HG03342 (cell line): ENCODE measurements around the gene PLA2R1.

ENCODE experiments used
- ATAC-seq: cut with Tn5 transposase; IDR thresholded peaks from one replicate; pipeline ENCODE4 v1.9.1; 2021; ENCODE audit warnings: mild to moderate bottlenecking, moderate library complexity; ENCODE audit not compliant: unreplicated experiment

PLA2R1 gene

DNA sequence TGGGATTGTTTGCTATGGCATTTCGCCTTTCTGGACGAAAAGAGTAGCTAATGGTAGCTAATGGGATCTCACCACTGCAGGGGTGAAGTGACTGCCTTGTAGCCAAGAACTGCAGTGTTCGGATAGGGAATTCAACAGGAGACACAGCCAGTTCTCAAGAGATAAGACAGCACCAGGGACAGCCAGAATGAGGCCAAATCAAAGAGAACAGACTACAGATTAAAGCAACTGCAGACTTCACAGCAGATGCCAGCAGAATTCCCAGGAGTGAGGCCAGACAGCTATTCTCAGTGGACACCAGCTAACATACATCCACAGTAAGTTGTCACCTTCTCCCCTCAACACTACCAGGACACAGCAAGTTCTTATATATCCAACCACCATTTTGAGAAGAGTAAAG, 124.0 kb downstream of the PLA2R1 start:
- no peak for ATAC-seq

DNA sequence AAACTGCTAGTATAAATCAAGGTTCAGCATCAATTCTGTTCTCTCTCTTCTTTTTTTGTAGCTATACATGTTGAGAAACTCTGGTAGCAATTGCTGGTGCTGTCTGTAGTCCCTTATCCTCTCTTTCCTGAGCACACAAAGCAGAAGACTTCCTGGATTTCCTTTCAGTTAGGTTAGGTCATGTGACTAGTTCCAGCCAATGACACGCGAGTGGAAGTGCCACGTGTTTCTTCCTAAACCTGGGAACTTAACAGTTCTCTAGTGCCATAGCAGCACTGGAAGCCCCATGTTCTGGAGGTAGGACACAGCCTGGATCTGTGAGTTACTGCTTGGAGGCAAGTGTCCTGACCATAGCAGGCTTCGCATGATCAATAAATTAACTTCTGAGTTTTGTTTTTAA, 125.9 kb downstream of the PLA2R1 start:
- no peak for ATAC-seq

DNA sequence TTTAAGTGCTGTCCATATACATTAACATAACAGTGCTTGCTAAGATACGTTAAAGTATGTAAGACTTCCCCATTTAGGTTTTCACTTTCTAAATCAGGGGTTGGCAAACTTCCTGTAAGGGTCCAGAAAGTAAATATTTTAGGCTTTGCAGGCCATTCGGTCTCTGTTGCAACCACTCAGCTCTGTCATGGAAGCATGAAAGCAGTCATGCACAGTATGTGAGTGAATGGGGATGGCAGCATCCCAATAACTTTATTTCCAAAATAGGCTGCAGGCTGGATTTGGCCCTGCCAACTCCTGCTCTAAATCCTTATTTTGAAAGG, 128.7 kb downstream of the PLA2R1 start:
- peak; percentile 87 for ATAC-seq

DNA sequence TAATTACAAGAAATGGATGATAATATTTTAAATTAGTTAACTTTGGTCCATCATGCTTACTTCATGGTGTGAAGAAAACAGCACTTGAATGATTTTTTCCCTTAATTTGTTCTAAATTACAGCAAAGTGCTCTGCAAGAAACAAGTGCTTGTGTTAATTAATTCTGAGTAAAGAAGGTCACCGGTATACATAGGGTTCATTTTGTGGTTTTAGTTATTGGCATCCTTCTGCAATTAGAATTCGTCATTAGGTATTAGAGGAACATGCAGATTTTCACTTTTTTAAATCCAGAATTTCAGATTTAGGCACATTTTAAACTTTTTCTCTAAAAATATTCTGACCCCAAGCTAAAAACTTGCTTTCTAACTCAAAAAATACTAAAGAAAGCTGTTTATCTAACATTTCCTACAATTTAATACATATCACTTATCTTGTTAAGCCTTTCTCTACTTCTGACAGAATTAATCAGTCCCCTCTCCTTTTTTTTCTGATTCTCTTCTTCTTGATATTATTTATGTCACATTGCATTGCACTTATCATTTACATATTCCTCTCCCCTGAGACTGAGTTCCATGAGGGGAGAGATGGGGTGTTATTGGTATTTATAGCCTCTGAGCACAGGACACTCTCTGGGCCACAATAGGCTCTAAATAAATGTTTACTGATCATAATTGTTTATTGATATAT, 129.2 kb downstream of the PLA2R1 start:
- no peak for ATAC-seq

DNA sequence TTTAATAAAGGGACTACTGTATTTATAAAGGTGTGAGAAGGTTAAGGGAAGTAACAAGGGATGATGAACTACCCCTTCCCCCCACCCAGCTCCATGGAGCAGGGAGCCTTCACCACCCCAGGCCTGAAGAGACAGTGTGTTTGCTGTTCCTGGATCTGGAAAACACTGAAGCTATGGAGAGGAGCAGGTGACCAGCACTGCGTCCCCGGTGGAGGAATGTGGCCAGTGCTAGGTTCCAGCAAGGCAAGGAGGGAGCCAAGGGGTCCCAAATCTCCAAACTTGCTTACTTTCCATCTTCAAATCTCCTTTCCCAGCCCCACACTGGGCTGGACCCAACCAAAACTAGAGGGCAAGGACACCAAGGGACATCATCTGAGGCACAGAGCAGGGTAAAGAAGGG, 135.7 kb downstream of the PLA2R1 start:
- no peak for ATAC-seq

DNA sequence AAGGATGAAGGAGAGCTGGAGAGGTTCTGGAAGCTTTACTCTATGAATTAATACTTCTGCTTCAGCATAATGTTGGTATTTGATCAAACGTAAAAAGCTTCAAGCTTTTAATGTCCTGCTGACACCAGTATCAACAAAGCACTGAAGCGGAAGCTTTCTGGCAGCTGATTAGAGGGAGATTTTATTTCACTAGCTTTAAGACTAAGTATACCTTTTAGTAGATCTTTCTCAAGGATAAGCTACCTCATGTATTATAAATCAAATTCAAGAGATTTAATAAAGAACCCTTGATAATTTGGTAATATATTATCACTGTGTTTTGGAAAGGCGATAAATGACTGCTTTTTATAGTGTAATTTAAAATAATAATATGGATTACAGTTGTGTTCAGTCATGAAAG, 136.4 kb downstream of the PLA2R1 start:
- no peak for ATAC-seq

DNA sequence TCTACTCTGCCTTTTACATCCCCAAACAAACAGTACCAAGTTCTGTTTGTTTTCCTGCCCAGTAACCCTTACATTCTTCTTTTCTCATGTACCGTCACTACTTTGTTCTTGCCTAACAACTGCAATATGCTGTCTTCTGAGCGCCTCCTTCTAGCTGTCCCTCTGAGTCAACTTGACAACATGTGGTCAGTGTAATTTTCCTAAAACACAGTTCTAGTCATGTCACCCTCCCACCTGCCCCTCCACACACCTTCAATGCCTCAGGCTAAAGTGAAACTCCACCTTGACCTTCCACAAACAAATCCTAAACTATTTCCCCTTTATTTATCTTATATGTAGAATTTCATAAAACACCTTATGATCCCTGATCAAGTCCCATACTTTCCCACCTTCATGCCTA, 139.9 kb downstream of the PLA2R1 start:
- ATAC-seq, result peak; percentile 70

DNA sequence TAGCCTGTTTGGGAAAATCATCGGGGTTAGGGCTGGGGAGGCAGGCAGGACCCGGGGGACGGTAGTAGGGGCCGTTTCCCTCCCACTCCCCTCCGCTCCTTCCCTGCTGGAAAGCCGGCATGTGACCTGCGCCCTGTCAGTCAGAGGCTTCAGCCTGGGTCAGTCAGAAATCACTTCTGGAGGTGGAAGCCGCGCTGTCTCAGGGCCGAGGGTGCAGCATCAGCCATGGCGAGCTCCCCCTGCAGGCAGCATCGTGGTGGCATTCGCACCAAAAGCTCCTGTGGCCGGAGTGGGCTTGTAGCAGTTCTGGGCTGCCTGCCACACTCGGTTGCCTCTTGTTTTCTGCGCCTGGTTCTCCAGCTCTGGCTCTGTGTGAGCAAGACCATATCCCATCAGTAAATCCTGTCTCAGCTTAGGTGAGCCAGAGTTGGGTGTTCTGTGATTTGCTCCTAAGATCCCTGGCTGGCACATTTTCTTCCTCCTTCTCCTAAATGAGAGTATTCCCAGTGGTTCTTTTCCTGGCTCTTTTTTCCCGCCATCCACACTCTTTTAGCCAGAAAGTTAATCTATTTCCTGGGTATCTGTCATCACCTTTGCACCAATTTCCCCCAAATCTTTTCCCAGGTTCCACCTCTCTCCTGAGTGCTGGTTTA, 140.5 kb downstream of the PLA2R1 start:
- peak; percentile 90 for ATAC-seq

DNA sequence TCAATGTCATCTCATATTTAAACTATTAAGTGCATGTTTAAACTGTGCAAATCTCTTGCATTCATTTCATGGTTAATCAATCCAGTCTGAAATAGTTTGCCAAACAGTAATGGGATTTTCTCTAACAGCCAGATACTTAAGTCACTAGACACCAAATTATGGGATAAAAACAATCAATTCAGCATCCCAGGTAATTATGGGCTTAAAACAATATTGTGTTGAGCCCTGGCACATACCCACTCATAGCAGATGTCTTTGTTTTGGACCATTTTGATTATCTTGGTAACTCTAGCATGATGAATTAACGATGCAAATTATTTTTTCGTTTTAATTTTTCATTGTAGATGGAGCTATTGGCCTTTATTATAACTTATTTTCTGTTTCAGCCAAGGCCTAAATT, 145.9 kb downstream of the PLA2R1 start:
- ATAC-seq, result no peak

DNA sequence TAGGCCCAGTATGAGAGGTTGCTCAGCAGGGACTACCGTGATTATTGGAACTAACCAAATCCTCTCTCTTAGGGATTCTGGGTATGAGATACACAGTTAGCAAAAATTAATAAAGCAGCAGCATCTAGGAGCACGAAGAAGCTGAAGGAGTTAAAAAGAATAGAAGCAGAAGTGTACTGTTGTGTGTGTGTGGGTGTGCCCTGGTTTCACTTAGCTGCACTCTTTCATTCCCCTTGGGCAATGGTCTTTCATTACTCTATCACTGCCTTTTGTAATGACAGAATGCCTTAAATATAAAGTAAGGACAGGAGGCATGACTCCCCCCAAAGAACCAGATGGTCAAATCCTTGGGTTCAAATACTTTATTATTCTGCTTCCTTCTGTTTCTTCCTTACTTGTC, 148.5 kb downstream of the PLA2R1 start:
- no peak for ATAC-seq

DNA sequence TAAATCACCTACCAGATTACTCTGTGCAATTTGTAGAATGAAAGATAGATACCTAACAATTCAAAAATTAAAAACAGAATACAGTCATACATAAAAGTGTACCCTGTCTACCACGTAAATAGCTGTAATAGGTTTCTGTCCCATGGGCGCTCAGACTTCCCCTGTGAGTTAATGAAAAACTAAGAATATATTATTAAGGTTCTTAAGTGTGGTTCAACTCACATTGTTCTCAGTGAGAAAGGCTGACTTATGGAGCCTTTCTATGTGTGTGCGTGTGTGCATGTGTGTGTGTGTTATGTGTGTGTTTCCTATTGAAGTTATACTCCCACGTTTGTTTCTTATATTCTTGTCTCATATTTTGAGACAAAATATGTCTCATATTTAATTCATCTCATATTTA, 149.8 kb downstream of the PLA2R1 start:
- no peak for ATAC-seq

DNA sequence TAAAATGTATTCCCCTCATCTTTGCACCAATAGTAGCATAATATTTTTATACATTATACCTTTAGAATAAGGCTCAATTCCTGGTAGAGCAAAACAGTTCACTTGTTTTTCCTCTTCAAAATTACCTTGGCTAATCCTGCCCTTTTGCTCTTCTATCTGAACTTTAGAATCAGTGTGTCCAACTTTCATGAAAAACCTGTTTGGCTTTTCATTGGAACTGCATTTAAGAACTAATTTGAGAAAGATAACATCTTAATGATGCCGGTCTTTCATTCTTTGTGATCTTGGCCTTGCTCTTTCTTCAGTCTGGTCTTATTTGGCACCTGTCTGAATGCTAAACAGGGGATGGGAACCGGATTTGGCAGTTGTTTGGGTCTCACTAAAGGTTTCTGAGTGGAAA, 151.5 kb downstream of the PLA2R1 start:
- ATAC-seq, result no peak

DNA sequence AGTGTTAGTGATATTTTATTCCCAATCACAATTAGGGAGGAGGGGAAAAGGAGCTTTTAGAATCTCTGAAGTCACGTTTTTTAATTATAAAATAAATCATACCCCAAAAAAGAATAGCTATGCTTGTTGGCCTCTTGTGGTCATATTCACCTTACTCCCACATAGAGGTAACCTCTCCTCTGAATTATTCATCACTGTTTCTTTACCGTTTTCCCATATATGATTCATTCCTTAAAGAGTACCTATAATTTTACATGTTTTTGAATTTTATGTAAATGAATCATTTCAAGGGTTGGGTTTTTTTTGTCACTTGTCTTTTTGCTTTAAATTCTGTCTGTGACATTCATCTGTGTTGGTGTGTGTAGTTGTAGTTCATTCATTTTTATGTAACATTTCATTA, 153.8 kb downstream of the PLA2R1 start:
- ATAC-seq, result no peak

DNA sequence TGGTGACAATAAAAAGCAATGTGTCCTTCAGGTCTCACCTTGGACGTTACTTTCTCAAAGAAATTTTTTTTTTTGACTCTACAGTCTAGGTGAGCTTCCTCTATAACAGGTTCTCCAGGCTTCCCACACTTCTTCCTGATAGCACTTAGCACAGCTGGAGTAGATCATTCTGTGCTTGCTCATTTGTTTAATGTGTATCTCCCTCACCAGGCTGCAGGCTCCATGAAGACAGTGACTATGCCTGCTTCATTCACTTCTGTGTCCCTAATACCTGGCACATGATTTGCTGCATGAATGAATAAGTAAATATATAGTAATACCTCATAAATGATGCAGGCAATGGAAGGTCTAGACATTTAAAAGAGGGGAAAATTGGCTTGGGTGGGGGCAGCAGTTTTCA, 154.5 kb downstream of the PLA2R1 start:
- ATAC-seq, result no peak

DNA sequence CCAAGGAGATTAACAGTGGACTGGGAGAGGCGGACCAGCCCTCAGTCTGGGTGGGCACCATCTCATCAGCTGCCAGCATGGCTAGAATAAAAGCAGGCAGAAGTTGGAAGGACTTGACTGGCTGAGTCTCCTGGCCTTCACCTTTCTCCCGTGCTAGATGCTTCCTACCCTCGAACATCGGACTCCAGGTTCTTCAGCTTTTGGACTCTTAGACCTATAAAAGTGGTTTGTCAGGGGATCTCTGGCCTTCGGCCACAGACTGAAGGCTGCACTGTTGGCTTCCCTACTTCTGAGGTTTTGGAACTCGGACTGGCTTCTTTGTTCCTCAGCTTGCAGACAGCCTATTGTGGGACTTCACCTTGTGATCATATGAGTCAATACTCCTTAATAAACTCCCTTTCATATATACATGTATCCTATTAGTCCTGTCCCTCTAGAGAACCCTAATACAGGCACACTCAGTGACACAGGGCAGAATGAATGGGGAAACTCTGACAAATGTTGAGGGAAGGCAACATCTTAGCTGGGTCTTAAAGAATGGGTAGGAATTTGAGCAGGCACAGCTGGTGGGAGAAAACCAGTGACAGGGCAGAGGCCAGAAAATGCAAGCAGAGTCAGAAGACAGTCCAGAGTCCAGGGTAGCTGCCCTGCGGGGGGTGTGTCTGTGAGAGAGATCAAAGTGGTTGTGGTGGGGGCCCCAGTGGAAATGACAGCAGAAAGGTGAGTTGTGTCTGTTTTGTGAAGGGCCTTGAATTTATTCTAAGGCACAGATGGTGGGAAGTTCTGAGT, 156.3 kb downstream of the PLA2R1 start:
- no peak for ATAC-seq

DNA sequence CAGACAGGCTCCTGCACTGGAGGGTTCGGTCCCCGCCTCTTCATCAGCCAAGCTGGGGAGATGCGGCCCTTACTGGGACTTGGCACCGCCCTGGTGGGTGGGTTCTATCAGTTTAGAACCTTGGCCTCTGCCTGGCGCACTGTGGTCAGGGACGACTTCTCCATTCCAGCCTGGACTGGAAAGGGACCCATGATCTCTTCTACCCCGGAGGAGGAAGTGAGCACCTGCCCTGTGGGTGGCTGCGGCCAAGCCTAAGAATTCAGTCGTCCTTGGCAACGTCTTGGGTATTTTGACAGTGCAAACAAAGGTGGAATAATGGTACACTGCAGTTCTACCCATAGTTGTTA, 157.5 kb downstream of the PLA2R1 start:
- peak; percentile 57 for ATAC-seq

DNA sequence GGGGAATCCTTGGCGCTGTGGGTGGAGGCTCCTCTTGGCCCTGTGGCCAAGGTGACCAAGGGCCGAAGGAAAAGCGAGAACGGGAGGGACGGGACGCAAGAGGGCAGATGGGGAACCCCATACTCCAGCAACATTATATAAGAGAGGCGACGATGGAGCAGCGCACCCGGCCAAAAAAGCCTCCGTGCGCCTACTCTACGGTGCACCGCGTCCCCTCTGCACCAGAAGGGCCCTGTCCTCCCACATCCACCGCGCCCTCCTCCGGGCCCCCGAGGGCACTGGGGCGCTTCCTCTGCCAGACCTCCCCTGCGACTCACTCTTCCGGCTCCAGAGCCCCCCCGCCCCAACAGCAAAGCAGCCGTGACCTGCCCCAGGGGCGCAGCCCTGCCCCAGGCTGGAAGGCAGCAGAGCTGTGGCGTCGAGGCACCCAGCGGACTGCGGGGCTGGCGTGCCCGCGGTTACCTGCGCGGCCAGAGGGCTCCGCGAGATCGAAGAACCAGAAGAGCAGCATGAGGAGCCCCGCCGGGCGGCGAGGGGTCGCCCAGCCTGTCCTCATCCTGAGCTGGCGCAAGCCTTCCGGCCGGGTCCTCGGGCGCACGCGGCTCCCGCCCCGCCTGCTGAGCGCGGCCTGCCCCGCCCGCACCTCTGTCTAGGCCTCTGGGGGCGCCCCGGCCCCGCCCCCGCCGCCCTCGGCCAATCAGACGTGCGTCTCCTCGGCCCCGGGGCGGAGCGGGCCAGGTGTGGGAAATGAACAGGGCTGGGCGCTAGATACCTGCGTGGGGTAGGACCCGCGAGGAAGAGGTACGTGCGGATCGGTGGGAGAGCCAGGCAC, 158.1 kb downstream of the PLA2R1 start, which contains the start of gene LY75:
TSS of gene LY75 (minus strand) at position 630 of the 832 bp plus-strand sequence.
- ATAC-seq, result peak; percentile 76

DNA sequence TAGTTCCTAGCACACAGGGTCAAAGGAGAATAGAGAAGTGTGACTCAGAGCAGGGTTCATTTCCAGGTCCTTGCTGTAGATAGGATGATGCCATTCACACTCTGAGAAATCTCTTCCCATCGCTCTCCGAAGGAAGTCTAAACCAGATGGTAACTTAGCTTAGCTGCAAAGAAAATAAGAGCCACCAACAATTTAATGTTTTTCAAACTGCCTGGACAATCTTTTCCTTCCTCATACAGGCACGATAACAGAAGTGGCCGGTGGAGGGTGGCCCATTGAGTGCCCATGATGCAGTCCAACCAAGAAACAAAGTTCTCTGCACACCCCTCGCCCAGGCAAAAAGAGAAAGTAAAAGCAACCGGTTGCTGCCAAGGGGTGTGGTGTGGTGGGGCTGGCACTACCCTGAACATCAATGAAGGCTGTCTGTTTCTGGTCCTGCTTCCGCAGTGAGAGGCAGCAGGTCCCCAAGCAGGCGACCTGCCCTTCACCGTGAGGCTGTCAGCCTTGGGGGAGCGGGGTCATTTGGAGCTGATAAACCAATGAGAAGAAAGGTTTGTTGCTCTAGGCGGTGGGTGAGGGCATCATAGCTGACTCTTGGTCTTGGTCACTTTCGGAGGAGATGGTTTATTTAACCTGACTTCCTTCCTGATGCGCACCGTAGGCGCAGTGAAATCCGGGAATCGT, 158.8 kb downstream of the PLA2R1 start:
- peak; percentile 17 for ATAC-seq

DNA sequence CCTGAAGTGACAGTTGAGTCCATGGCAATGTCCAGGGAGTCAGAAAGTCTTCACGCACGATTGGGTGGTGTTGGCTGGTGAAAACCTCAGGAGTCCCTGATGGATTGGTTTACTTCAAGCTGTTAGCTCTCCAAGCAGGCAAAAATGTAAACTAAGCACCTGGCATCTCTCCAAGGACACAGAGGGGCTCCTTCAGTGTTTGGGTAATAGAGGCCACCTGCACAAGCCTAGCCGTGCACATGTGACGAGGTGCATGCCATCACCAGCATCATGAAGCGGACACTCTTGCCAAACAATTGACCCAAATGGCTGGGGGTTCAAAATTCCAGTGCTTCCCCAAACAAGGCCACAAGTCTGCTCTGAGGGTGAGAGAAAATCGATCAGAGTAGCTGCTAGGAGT, 159.7 kb downstream of the PLA2R1 start:
- ATAC-seq, result no peak

DNA sequence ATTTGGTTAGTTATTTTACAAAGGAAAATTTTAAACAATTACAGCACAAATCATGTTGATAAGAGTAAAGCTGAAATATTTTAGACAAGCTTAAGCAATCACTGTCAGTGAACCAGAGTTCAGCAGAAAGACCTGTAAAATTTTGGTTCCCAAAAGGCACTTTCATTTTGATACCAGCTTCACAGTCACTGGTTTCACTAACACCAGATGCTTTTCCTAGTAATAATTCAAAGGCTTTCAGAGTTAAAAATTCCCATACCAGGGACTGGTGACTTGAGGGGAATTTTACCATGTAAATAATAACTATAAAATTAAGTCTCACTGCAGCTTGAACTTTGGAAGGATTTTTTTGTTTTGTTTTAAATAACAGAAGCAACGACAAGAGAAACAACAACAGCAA, 162.1 kb downstream of the PLA2R1 start:
- ATAC-seq, result no peak

DNA sequence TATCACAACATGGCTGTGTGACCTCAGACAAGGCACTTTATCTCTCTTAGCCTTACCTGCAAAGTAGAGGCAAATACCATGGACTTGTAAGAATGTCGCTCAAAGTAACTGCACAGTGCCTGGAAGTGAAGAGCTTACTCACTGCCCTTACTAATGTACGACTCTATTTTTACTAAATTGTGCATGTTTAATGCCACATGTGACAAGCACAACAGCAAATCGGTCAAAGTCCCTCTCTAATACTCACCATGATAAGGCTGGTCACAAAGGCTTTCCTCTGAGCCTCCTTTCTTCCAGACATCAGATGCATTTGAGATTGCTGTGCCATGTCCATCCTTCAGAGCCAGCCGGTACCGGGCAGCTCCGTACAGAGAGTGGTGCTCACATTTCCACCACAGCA, 164.0 kb downstream of the PLA2R1 start:
- ATAC-seq, result no peak
